Transverse colon (tissue), 3 donors: ENCODE measurements around the gene FDXR.

Experiments
- CTCF ChIP-seq, 5 experiments: fragments of 200-600 bp in 3 of 5; fragments of 450-650 bp in 2 of 5; sonication (generic) in 3 of 5; IDR thresholded peaks; 1 replicate in 2 of 5; 2 replicates in 3 of 5; pipeline ENCODE4 v1.5.1; 2016 to 2017; ENCODE audit warnings: antibody characterized with exemption in 5 of 5, inconsistent platforms in 3 of 5, mild to moderate bottlenecking in 2 of 5, moderate library complexity in 1 of 5
- POLR2A ChIP-seq: fragments of 450-650 bp; IDR thresholded peaks from one replicate; pipeline ENCODE4 v1.6.1; 2016; ENCODE audit warnings: antibody characterized with exemption, mild to moderate bottlenecking, moderate library complexity

- TF ChIP-seq CTCF (IDR thresholded peaks at IDR 0.05) (no peak), POLR2A (no peak)
These were observed 47.5 kb upstream of the FDXR start for GRCh38 chr17:74920306-74920620.
